Peyer's patch (tissue), 4 donors: ENCODE measurements around the gene SSRP1.

Experiments
- CTCF ChIP-seq, 6 experiments: fragments of 450-650 bp in 4 of 6; fragments of 200-600 bp in 2 of 6; sonication (generic) in 1 of 6; IDR thresholded peaks; one replicate each; pipeline ENCODE4 v1.5.1; 2017 to 2019; ENCODE audit warnings: antibody characterized with exemption in 6 of 6, mild to moderate bottlenecking in 3 of 6, moderate library complexity in 1 of 6
- POLR2A ChIP-seq, 2 donors: fragments of 450-650 bp; IDR thresholded peaks; one replicate each; pipeline ENCODE4 v1.5.1; 2017; ENCODE audit warnings: antibody characterized with exemption in 2 of 2, mild to moderate bottlenecking in 2 of 2, moderate library complexity in 2 of 2

DNA sequence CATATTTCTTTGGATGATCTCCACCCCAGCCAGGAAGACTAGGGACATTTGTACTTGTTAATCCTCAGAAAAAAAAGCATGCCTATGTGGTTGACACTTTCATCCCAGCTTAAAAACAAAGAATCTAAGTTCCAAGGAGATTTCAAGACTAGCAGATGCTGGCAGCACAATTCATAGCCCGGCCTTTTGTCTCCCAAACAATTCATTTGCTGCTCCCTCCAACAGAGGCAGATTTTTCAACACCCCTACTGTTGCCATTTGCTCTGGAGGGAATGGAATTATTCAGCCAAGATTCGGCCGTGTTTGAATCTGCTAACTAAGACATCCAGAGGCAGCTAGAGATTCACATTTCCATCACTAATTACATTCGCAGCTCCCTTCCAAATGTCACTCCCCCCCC is 17.8 kb upstream of the SSRP1 start:
- TF ChIP-seq CTCF (IDR thresholded peaks at IDR 0.05), result no peak
- no peak for TF ChIP-seq POLR2A (IDR thresholded peaks at IDR 0.05)
